GM18951 (cell line): ENCODE measurements around the gene PSMA8.
"Not testable (repeated sequence)": the region's sequence is repeated elsewhere in the genome, so short reads cannot be mapped to it uniquely, and the experiment has no call there.

Experiments used
- POLR2A ChIP-seq: IDR thresholded peaks from 4 replicates; pipeline ENCODE4 v1.6.1; 2011; ENCODE audit warnings: mild to moderate bottlenecking; ENCODE audit not compliant: insufficient read length, insufficient read depth; ENCODE audit errors: extremely low read depth
- in situ Hi-C: fragments of 300-500 bp; cut with MboI; formaldehyde crosslinking; loops from one replicate; pipeline ENCODE4 v1.12.0; 2022; ENCODE audit warnings: low sequenced_read_pairs, mixed read lengths, inconsistent platforms; ENCODE audit not compliant: unreplicated experiment

The PSMA8 gene

DNA sequence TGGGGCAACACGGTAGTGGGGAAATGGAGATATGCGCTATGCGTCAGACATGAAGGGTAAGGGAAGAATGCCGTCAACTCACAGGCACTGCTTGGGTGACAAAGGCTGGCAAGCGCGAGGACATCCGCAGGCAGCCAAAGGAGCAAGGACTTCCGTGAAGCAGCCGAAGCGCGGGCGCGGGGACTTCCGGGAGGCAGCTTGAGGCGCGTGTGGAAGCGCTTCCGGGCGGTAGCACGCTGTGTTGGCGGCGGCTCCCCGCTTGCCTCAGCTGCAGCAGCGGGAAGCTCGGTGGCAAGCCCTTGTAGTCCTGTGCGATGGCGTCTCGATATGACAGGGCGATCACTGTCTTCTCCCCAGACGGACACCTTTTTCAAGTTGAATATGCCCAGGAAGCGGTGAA, at the start of gene PSMA8:
PSMA8 (plus strand) TSS at position 218 of the 400 bp plus-strand sequence; CDS start at position 315, 97 bp downstream.
- in situ Hi-C loops: no loop called here

DNA sequence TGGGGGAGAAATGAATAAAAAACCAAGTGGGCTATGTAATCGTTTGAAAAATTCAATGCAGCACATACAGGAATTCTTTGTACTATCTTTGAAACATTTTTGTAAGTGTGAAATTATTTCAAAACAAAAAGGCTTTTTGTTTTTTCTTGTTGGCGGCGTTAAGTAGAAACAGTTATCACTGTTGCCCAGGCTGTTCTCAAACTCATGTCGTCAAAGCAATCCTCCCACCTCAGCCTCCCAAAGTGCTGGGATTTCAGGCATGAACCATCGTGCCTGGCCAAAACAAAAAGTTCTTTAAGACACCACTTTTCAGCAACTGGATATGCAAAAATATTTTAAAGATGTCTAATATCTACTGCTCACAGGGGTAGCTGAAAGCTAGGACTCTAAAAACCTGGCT, 48.6 kb upstream of the PSMA8 start:
- in situ Hi-C loops: no loop called here
- TF ChIP-seq POLR2A: no peak

More for the DNA sequence above, at the start of gene PSMA8:
- TF ChIP-seq POLR2A: no peak

DNA sequence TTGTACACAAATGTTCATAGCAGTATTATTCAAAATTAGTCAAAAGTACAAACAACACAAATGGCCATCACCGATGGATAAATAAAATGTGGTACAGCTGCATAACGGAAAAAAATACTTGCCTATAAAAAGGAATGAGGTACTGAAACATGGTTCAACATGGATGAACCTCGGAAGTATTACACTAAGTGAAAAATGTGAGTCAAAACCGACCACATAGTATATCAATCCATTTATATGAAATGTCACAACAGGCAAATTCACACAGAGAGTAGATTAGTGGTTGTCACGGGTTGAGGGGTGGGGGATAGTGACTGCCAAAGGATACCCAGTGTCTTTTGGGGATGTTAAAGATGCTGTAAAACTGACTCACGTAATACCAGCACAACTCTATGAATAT, 46.7 kb upstream of the PSMA8 start:
- no peak for TF ChIP-seq POLR2A
- in situ Hi-C loops: no loop called here

DNA sequence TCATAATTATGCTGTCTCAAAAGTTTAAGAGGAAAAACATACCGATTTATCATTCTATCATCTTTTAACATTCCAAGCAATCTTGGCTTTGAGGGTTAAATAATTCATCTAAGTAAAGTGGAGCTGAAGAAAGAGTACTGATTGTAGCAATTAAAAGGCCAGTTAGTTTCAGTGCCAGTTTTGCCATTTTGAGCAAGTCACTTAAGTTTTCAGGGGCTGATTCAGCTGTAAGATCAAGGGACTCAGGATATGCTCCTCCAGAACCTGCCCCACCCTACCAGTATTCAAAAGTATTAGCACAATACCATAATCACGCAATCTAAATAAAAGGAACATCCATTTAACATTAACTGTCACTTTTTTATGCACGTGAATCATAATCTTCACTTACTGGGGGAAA, 45.2 kb upstream of the PSMA8 start:
- TF ChIP-seq POLR2A: no peak
- in situ Hi-C loops: no loop called here

DNA sequence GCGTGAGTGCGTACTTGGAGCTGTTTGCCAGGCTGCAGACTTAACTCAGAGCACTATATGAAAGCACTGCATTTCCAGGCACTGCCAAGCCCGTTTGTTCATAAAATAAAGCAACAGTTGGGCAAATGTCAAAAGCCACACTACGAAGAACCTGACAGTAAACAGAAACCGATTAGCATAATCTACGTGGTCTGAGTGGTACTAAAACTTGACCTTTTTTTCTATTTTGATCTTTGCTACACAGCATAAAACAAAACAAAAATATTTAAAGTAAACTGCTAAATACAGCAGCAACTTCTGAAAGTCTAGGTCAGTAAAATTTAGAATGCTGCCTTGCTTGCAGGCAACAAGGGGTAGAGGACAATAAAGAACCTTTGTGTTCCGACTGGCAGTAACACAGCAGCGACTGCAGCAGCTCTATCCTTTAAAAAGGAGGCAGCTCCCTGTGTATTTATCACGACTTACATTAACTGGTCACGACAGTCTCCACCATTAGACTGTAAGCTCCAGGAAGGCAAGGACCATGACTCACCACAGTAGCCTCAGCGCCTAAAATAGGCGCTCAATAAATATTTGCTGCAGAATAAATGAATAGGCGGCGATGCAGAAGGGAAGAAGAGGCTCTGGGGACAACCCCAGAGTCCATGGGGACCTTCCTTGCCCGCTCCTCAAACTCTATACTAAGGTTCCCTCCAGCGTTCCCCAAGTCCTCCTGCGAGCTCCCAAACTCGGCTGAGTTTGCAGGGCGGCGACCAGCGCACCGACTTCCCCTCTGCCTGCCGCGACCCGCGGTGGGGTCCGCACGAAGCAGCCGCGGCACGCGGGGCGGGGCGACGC, 44.2 kb upstream of the PSMA8 start:
- TF ChIP-seq POLR2A: no peak
- in situ Hi-C loops: no loop called here

DNA sequence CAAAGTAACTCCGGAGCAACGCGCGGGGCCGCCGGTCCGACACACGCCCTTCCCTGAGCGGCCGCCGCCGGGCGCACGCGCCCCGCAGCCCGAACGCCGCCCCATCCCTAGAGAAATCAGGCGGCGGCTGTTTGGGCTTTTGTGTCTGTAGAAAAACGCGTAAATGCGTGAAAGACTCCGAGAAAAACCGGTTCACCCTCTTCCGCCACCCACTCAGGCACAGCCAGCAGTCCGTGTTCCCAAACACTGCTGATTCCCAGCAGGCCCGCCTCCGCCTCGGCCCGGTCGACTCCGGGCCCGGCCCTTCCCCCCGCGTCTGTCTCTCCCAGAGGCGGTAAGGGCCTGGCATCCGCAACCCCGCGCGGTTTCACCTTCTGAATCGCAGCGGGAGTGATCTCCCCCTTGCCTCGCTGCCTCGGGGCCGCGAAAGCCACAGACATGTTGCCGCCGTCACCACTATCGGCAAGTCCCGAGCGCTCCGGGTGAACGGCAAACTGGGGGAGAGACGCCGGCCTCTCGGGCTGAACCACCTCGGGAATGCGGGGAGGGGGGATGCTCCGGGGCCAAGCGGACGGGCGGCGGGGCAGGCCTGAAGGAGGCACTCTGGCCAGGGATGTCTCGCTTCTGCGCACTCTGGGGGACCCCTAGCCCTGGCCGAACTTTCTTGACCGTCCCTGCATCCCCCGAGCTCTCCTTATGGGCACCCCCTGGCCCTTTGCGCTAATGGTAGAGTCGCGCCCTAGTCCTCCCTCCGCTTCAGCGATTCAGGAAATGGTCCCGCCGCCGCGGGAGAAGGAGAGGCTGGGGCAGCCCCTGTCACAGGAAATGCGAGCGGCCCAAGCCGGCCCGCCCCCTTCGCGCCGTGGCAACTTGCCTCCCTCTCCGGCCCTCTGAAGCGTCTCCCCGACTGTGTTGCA, 43.3 kb upstream of the PSMA8 start, which contains the start of gene SS18:
SS18 (minus strand) TSS at position 484 of the 917 bp plus-strand sequence; CDS start at position 440, 44 bp downstream.
- in situ Hi-C loops: no loop called here
- TF ChIP-seq POLR2A: peak; percentile 91

DNA sequence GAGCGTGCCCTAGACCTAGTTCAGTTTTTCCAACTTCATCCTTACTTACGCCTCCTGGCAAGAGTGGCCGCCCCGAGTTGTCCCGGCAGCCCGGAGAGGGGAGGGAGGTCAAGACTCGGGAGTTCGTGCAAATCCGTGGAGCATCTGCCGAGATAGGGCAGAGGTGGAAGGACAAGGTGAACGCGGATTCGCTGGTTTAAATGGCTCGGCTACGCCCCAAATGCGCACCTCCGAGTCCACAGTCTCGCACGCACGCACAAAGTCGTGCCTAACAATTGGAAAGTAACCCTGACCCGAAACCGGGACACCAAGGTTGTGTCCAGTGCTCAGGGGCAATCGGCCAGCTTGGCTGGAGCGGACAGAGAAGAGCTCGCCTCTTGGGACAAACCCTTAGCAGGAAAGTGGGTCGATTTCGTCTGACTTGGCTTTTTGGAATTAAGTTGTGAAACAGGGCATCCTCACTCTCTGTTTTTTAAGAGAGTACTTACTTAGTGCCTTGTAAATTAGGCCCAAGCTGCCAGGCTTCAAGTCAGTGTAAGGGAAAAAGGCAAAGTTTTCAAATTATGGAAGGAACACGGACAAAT, 42.5 kb upstream of the PSMA8 start:
- in situ Hi-C loops: no loop called here
- TF ChIP-seq POLR2A: peak; percentile 17

DNA sequence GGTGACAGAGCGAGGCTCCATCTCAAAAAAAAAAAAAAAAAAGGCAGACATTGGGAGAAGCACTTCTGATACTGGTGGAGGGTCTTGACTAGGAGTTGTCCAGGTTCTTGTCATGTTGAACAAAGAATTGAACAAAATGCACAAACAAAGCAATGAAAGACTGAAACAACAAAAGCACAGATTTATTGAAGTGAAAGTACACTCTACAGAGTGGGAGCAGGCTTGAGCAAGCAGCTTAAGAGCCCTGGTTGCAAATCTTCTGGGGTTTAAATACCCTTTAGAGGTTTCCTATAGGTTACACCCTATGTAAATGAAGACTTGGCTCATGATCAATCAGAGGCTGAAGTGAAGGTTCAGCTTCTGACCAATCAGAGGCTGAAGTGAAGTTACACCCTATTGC, 36.8 kb upstream of the PSMA8 start:
- in situ Hi-C loops: no loop called here
- no peak for TF ChIP-seq POLR2A

DNA sequence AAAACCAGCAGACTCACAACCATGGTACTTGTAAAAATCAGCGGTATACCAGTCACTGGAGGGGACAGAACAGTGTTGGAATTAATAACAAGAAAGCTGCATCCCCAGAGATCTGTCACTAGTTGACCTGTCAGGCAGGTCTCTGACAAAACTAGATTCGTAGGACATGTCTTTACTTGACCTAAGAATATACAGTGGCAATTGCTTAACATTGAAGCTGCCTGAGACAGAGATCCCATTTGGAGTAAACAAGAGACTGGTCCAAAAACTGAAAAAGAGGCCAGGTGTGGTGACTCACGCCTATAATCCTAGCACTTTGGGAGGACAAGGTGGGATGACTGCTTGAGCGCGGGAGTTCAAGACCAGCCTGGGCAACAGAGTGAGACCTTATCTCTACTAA, 36.1 kb upstream of the PSMA8 start:
- in situ Hi-C loops: no loop called here

DNA sequence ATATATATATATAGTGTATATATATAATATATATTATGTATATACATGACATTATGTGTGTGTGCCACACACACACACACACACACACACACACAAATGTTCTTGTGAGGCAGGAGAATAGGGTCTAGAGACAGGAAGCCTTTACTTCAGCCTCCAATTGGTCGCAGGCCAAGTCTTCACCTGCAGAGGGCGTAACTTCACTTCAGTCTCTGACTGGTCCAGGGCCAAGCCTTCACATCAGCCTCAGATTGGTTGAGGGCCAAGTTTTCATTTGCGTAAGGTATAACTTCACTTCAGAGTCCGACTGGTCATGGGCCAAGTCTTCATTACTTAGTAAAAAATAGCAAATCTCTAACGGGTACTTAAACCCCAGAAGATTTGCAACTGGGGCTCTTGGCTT, 30.1 kb upstream of the PSMA8 start:
- TF ChIP-seq POLR2A: no peak
- in situ Hi-C loops: no loop called here

More for the DNA sequence above, 36.1 kb upstream of the PSMA8 start:
- no peak for TF ChIP-seq POLR2A

DNA sequence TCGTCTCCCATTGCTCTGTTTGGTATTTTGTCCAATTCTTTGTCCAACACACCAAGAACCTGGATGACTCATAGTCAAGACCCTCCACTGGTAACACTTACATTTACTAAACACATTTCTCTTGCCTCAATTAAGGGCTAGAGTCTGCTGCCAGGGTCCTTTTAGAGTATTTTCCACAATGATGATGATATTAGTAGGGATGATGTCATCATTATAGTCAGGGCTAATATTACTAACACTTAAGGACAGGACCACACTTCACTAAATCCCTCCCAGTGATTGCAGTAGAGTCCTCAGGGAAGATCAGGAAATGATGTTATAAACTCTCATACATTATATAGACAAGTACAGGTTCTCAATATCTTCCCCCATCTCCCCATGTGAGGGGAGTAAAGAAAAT, 29.6 kb upstream of the PSMA8 start:
- in situ Hi-C loops: no loop called here
- TF ChIP-seq POLR2A: no peak

DNA sequence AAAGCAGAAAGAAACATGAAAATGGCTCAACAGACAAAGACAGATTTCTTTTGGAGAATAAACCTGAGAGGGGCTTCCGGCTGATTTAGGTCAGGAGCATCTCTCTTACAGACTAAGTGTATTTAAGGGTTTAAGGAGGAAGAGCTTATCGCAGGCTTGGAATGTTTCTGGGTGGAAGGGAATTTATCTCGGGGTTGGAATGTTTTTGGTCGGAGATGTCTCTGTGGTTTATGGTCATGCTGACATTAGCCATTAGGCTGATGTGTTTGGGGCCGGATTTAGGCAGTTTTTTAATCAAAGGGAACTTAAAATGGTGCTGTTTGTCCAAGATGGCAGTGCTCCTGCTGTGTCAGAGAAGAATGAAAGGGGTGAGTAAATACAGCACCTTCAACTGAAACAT, 14.4 kb upstream of the PSMA8 start:
- TF ChIP-seq POLR2A: no peak
- in situ Hi-C loops: no loop called here

DNA sequence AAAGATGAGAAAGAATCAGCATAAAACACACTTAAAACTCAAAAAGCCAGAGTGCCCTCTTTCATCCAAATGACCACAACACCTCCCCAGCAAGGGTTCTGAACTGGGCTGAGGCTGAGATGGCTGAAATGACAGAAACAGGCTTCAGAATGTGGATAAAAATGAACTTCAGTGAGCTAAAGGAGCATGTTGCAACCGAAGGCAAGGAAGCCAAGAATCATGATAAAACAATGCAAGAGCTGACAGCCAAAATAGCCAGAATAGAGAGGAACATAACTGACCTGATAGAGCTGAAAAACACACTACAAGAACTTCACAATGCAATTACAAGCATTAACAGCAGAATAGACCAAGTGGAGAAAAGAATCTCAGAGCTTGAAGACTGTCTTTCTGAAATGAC, 12.2 kb upstream of the PSMA8 start:
- in situ Hi-C loops: no loop called here
- no peak for TF ChIP-seq POLR2A

DNA sequence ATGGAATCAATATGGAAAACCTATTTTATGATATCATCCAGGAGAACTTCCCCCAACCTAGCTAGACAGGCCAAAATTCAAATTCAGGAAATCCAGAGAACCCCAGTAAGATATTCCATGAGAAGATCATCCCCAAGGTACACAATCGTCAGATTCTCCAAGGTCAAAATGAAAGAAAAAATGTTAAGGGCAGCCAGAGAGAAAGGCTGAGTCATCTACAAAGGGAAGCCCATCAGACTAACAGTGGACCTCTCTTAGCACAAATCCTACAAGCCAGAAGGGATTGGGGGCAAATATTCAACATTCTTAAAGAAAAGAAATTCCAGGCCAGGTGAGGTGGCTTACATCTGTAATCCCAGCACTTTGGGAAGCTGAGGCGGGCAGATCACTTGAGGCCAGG, 11.7 kb upstream of the PSMA8 start:
- in situ Hi-C loops: not testable (repeated sequence)
